ENCODE data around the gene ABI1. TPM values are rescaled to one million over a fixed set of nuclear protein-coding genes. Genes with fewer than 3 reads are reported as not detected.

Gene ABI1
- total RNA-seq, 1 experiment from 2014 or later = 36.9 TPM

DNA sequence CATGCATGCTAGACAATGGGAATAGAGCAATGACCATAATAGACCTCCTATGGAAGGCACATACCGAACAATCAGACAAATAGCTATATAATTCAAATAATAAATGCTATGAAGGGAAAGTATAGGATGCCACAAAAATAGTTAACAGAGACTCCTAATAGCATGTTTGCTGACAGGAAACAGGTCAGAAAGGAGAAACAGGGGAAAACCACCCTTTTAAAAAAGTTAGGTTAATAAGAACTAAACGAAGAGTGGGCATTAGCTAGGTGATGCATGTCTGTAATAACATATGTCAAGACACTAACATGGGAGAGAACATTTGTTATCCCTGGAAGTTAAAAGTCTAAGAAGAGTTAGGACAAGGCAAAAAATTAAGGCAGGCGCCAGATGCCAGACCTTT is 58.9 kb downstream of the ABI1 start:
- no peak overlapping the region for H2BK15ac ChIP-seq (ENCODE audit: low read depth, low read length)
- H3K27ac ChIP-seq (ENCODE audit: insufficient read length, low read depth, low read length) = no peak overlapping the region
- no peaks in the 10 kb centered on the region for H3K27me3 ChIP-seq (ENCODE audit: insufficient read depth, low read length)
- no peak overlapping the region for H3K4ac ChIP-seq (ENCODE audit: low read depth, low read length)
- H3K23ac ChIP-seq (ENCODE audit: insufficient read length, low read depth, low read length) = no peak overlapping the region
- H3K9ac ChIP-seq (ENCODE audit: extremely low read depth, insufficient read length, low read length) = no peak overlapping the region
- H4K91ac ChIP-seq (ENCODE audit: insufficient read length, low read depth, low read length) = no peak overlapping the region
- H3K23me2 ChIP-seq (ENCODE audit: insufficient read length, low read depth, low read length, poor library complexity, severe bottlenecking) = no peaks in the 10 kb centered on the region
- no peak overlapping the region for H3K27ac Mint-ChIP-seq
- peaks cover 0 to 8% of the 10 kb centered on the region in 2 experiments; a peak in 4 of 5 replicates for H3K9me3 Mint-ChIP-seq
- no peaks in the 10 kb centered on the region for H4K20me1 ChIP-seq (ENCODE audit: control insufficient read depth, insufficient read depth, insufficient read length)
- no peak overlapping the region for H4K8ac ChIP-seq (replicated peaks; ENCODE audit: insufficient read length, low read depth, low read length)
- no peak overlapping the region for H2AFZ ChIP-seq (ENCODE audit: low read length)
- H3K79me2 ChIP-seq (ENCODE audit: insufficient read depth, low read length) = peaks cover 2% of the 10 kb centered on the region; the same call in 1 of the 2 replicates
- H3K4me3 Mint-ChIP-seq = no peak overlapping the region
- H2BK12ac ChIP-seq (ENCODE audit: insufficient read length, low read depth, low read length) = no peak overlapping the region
- H3K36me3 Mint-ChIP-seq (ENCODE audit: insufficient read depth in 1 of 3, low read depth in 3 of 3) = peaks cover 0 to 13% (median 10%) of the 10 kb centered on the region in 3 experiments; a peak in 3 of 7 replicates
- TF ChIP-seq, protein P1, sequence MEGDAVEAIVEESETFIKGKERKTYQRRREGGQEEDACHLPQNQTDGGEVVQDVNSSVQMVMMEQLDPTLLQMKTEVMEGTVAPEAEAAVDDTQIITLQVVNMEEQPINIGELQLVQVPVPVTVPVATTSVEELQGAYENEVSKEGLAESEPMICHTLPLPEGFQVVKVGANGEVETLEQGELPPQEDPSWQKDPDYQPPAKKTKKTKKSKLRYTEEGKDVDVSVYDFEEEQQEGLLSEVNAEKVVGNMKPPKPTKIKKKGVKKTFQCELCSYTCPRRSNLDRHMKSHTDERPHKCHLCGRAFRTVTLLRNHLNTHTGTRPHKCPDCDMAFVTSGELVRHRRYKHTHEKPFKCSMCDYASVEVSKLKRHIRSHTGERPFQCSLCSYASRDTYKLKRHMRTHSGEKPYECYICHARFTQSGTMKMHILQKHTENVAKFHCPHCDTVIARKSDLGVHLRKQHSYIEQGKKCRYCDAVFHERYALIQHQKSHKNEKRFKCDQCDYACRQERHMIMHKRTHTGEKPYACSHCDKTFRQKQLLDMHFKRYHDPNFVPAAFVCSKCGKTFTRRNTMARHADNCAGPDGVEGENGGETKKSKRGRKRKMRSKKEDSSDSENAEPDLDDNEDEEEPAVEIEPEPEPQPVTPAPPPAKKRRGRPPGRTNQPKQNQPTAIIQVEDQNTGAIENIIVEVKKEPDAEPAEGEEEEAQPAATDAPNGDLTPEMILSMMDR (conservative IDR thresholded peaks at IDR 0.05) = no peak
- no peak overlapping the region for H4K5ac ChIP-seq (ENCODE audit: insufficient read length, low read depth, low read length)
- H3K4me1 ChIP-seq (ENCODE audit: insufficient read depth, low read length) = peaks cover 5% of the 10 kb centered on the region; the same call in 1 of the 2 replicates
- no peaks in the 10 kb centered on the region for H3K27me3 Mint-ChIP-seq (ENCODE audit: low read depth)
- H3K56ac ChIP-seq (ENCODE audit: insufficient read length, low read depth, low read length) = no peak overlapping the region
- no peak overlapping the region for H3K18ac ChIP-seq (ENCODE audit: insufficient read length, low read depth, low read length)
- WGBS (ENCODE audit: extremely low coverage, insufficient read length, low lambda C conversion rate) = no CpG with 5 or more reads among the region's 3 CpGs
- DNase-seq = no peak
- H2AK5ac ChIP-seq (ENCODE audit: insufficient read length, low read length) = no peak overlapping the region
- H3K4me2 ChIP-seq (ENCODE audit: insufficient read depth, insufficient read length, low read length) = no peak overlapping the region
- no peaks in the 10 kb centered on the region for H3K79me1 ChIP-seq (ENCODE audit: insufficient read depth, low read depth, low read length, poor library complexity, severe bottlenecking)
- H2BK20ac ChIP-seq (ENCODE audit: low read depth, low read length, poor library complexity, severe bottlenecking) = no peak overlapping the region
- H3K4me1 Mint-ChIP-seq = peaks cover 40 to 41% of the 10 kb centered on the region in 2 experiments
- H2BK120ac ChIP-seq (ENCODE audit: low read depth, low read length, poor library complexity, severe bottlenecking) = no peak overlapping the region
- H2BK5ac ChIP-seq (ENCODE audit: insufficient read length, low read length) = no peak overlapping the region
- no peak overlapping the region for H3T11ph ChIP-seq (ENCODE audit: low read length)
- H3K14ac ChIP-seq (ENCODE audit: insufficient read depth, low read length) = no peak overlapping the region
- no peaks in the 10 kb centered on the region for H3K9me3 ChIP-seq (ENCODE audit: control insufficient read depth, low read depth, low read length)

Data from H9 (cell line).